Neural cell (in vitro differentiated cells): ENCODE measurements around the gene SMIM13.

Experiments
- EZH2 ChIP-seq: fragments of 200-600, 300-800 bp; shearing (Covaris generic), sonication (generic); IDR thresholded peaks from 2 replicates; pipeline ENCODE4 v1.6.1; 2014; ENCODE audit warnings: antibody characterized with exemption, low read length, borderline replicate concordance, mild to moderate bottlenecking; ENCODE audit not compliant: insufficient read depth, poor library complexity, severe bottlenecking
- TF ChIP-seq, protein P1 (sequence below): fragments of 450-650 bp; IDR thresholded peaks from 2 replicates; pipeline ENCODE4 v1.5.1; 2014; ENCODE audit warnings: antibody characterized with exemption, mild to moderate bottlenecking, moderate library complexity; ENCODE audit not compliant: poor library complexity, severe bottlenecking

DNA sequence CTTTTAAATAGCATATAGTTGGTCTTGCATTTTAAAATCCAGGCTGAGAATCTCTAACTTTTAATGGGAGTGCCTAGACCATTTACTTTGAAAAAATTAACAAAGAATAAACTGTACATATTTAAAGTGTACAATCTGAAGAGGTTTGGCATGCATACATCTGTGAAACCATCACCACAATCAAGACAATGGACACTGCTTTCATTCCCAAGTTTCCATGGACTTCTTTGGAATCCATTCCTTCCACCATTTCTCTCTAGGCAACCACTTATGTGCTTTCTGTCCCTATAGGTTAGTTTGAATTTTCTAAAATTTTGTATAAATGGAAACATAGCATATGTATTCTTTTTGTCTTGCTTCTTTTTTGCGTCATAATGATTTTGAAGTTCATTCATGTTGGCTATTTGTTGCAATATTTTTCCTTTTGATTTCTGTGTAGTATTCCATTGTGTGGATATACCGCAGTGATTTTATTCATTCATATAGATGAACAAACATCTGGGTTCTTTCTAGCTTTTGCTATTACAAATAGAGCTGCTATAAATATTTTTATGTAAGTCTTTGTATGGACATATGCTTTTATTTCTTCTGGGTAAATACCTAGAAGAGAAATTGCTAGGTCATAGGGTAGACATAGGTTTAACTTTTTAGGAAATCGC, 88.0 kb downstream of the SMIM13 start:
- TF ChIP-seq EZH2, result no peak
- TF ChIP-seq, protein P1, sequence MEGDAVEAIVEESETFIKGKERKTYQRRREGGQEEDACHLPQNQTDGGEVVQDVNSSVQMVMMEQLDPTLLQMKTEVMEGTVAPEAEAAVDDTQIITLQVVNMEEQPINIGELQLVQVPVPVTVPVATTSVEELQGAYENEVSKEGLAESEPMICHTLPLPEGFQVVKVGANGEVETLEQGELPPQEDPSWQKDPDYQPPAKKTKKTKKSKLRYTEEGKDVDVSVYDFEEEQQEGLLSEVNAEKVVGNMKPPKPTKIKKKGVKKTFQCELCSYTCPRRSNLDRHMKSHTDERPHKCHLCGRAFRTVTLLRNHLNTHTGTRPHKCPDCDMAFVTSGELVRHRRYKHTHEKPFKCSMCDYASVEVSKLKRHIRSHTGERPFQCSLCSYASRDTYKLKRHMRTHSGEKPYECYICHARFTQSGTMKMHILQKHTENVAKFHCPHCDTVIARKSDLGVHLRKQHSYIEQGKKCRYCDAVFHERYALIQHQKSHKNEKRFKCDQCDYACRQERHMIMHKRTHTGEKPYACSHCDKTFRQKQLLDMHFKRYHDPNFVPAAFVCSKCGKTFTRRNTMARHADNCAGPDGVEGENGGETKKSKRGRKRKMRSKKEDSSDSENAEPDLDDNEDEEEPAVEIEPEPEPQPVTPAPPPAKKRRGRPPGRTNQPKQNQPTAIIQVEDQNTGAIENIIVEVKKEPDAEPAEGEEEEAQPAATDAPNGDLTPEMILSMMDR, result no peak
